H1 (cell line): ENCODE data around the gene C11orf54. TPM values are rescaled to one million over a fixed set of nuclear protein-coding genes. Genes with fewer than 3 reads are reported as not detected.

Experiments used
- ATF3 ChIP-seq: IDR thresholded peaks from 2 replicates; pipeline ENCODE4 v1.6.1; 2011; ENCODE audit warnings: low read depth, mild to moderate bottlenecking, low read length; ENCODE audit not compliant: insufficient read depth
- BACH1 ChIP-seq: IDR thresholded peaks from 2 replicates; pipeline ENCODE4 v1.6.1; 2012; ENCODE audit warnings: low read length, improper control_type of control experiment
- CHD2 ChIP-seq: IDR thresholded peaks from 2 replicates; pipeline ENCODE4 v1.6.1; 2012; ENCODE audit warnings: low read length, improper control_type of control experiment
- CHD7 ChIP-seq: fragments of 300-600 bp; sonication (generic); IDR thresholded peaks from 2 replicates; pipeline ENCODE4 v1.7.1; 2012; ENCODE audit warnings: low read length, moderate library complexity, mild to moderate bottlenecking, inconsistent platforms; ENCODE audit not compliant: insufficient replicate concordance
- CTBP2 ChIP-seq: IDR thresholded peaks from 2 replicates; pipeline ENCODE4 v1.7.0; 2011; ENCODE audit warnings: borderline replicate concordance, mild to moderate bottlenecking, moderate library complexity, mixed read lengths, low read length; ENCODE audit not compliant: insufficient read depth, insufficient read length
- GTF2F1 ChIP-seq: IDR thresholded peaks from 2 replicates; pipeline ENCODE4 v1.6.1; 2012; ENCODE audit warnings: low read depth, low read length, improper control_type of control experiment, borderline replicate concordance
- JUND ChIP-seq: IDR thresholded peaks from 2 replicates; pipeline ENCODE4 v1.6.1; 2011; ENCODE audit warnings: mild to moderate bottlenecking, improper control_type of control experiment, low read length
- SP1 ChIP-seq: IDR thresholded peaks from 2 replicates; pipeline ENCODE4 v1.6.1; 2011; ENCODE audit warnings: low read depth, low read length
- SP4 ChIP-seq: IDR thresholded peaks from 2 replicates; pipeline ENCODE4 v1.6.1; 2012; ENCODE audit warnings: low read length, inconsistent platforms
- TAF7 ChIP-seq: optimal IDR thresholded peaks from 2 replicates; pipeline ENCODE3; 2011; ENCODE audit warnings: low read depth, mild to moderate bottlenecking, inconsistent platforms, low read length, moderate library complexity, borderline replicate concordance
- USF2 ChIP-seq: IDR thresholded peaks from 2 replicates; pipeline ENCODE4 v1.6.1; 2011; ENCODE audit warnings: low read length, improper control_type of control experiment
- polyA plus RNA-seq, 7 experiments: library from polyadenylated mRNA; depleted of rRNA in 3 of 7; stranded (reverse) in 5 of 7; unstranded in 2 of 7; fragments of >200 nt in 5 of 7; fragments of 200-250 nt in 2 of 7; gene quantifications; 1 replicate in 5 of 7; 2 replicates in 1 of 7; 4 replicates in 1 of 7; pipeline versions ENCODE4 v1.2.1 to v1.2.3, GENCODE V29; 2011 to 2013; ENCODE audit warnings: missing spikeins in 2 of 7, mixed read lengths in 2 of 7
- total RNA-seq: library from RNA; stranded (reverse); fragmentation: NEBNext Ultra II Directional; extraction: Animal tissue kit (Norgen Biotek cat#: 25700); gene quantifications from 2 replicates; pipeline ENCODE4 v1.2.1, GENCODE V29; 2021

Gene C11orf54
- total and polyA plus RNA-seq, 2 of the 8 experiments (the other 6 are each of a cell fraction or from before 2014, with no cell fraction given) = 14.7 to 24.5 TPM

GRCh38 chr11:93746101-93746500 lies 4.6 kb downstream of the C11orf54 start (continued):
- TF ChIP-seq CHD7 (no peak), GTF2F1 (no peak), CTBP2 (no peak), BACH1 (no peak), USF2 (no peak), JUND (no peak), SP1 (no peak), SP4 (no peak), TAF7 (no peak), ATF3 (no peak), CHD2 (no peak)
